ENCODE results near the gene TLCD3A. TPM values are rescaled to one million over a fixed set of nuclear protein-coding genes. Genes with fewer than 3 reads are reported as not detected.

The TLCD3A gene
- 20.3 and 23.1 TPM in 2 replicates for total RNA-seq

GRCh38 chr17:732067-732901 lies at the start of gene TLCD3A:
TSS of gene TLCD3A (plus strand) at chr17:732596. CDS start at chr17:732648, 52 bp downstream.

GRCh38 chr17:752002-752619 lies 19.7 kb downstream of the TLCD3A start, which contains the start of gene GEMIN4:
TSS of gene GEMIN4 (minus strand) at chr17:752264. CDS start at chr17:752142, 122 bp downstream.

GRCh38 chr17:781805-782731 lies 49.7 kb downstream of the TLCD3A start, which contains the start of the genes GLOD4 and MRM3:
TSS of gene GLOD4 (minus strand) at chr17:782280. CDS start at chr17:782255, 25 bp downstream.
TSS of gene MRM3 (plus strand) at chr17:782353. CDS start at chr17:782379, 26 bp downstream.

Other genes starting within 250 kb of the TLCD3A start
- gene VPS53, start 17.8 kb upstream of the TLCD3A start, total RNA-seq: 27.3 and 32.9 TPM in 2 replicates
- 10.2 and 12.4 TPM in 2 replicates for gene GEMIN4, start 19.7 kb downstream of the TLCD3A start, total RNA-seq
- gene GLOD4, start 49.7 kb downstream of the TLCD3A start, total RNA-seq: 43.6 and 48.1 TPM in 2 replicates
- gene MRM3, start 49.8 kb downstream of the TLCD3A start, total RNA-seq: 11.6 and 13.9 TPM in 2 replicates
- gene NXN, start 247.2 kb downstream of the TLCD3A start, total RNA-seq: 41.6 and 60.6 TPM in 2 replicates

All from articular chondrocyte of knee joint (primary cell).